ENCODE measurements around the gene PACS1.

The PACS1 gene

DNA sequence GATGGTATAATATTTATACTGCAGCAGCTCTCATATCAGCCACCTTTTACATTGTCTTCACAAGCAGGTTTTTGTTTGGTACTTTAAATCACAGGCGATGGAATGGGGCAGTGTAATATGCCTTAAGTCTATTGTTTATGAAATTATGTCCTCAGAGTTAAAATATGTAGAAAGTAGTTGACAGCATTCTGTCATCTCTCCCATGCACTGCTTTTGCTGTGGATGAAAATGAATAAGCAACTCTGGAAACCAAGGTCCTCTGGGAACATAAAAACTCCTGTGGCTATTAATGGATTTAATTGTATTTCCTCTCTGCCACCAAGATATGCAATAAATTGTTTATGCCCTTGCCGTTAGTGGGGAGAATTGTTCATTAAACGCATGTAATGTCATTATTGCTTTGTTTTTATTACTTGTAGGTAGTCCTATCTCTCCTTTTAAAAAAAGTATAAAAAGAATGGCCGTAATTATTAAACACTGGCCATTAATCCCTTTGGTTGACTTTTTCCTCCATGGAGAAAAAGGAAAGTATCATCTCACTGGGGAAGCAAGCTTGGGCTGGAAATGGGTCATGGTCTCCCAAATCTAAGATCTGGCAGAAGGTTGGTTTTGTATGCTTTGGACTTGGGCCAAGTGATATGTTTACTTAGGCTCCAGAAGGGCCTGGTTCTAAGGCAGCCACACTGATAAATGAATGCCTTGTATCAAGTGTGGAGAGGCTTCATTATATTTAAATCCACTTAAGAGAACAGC, 13.1 kb downstream of the PACS1 start:
- H3K9ac ChIP-seq (ENCODE audit: low read length): no peak overlapping the region
- H3K4me2 ChIP-seq (ENCODE audit: low read length): no peak overlapping the region
- no peaks in the 10 kb centered on the region for H3K9me3 ChIP-seq (ENCODE audit: insufficient read depth, low read length)
- no peak overlapping the region for H3K4me3 ChIP-seq (ENCODE audit: low read length)
- no peaks in the 10 kb centered on the region; the same call in 1 of the 2 replicates for H4K20me1 ChIP-seq (ENCODE audit: insufficient read depth, low read length)
- TF ChIP-seq, protein P1, sequence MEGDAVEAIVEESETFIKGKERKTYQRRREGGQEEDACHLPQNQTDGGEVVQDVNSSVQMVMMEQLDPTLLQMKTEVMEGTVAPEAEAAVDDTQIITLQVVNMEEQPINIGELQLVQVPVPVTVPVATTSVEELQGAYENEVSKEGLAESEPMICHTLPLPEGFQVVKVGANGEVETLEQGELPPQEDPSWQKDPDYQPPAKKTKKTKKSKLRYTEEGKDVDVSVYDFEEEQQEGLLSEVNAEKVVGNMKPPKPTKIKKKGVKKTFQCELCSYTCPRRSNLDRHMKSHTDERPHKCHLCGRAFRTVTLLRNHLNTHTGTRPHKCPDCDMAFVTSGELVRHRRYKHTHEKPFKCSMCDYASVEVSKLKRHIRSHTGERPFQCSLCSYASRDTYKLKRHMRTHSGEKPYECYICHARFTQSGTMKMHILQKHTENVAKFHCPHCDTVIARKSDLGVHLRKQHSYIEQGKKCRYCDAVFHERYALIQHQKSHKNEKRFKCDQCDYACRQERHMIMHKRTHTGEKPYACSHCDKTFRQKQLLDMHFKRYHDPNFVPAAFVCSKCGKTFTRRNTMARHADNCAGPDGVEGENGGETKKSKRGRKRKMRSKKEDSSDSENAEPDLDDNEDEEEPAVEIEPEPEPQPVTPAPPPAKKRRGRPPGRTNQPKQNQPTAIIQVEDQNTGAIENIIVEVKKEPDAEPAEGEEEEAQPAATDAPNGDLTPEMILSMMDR (IDR thresholded peaks at IDR 0.05; ENCODE audit: low read depth, low read length): no peak
- no peak for TF ChIP-seq EZH2phosphoT487 (IDR thresholded peaks at IDR 0.05; ENCODE audit: low read depth)
- H3K4me1 ChIP-seq (ENCODE audit: low read length): peaks cover 12% of the 10 kb centered on the region
- H3K79me2 ChIP-seq (ENCODE audit: low read length): no peaks in the 10 kb centered on the region
- no peaks in the 10 kb centered on the region for H3K36me3 ChIP-seq (replicated peaks; ENCODE audit: low read depth, low read length)
- no peak overlapping the region for H2AFZ ChIP-seq (ENCODE audit: low read depth, low read length)
- no peaks in the 10 kb centered on the region for H3K27me3 ChIP-seq (ENCODE audit: low read depth, low read length)
- H3K27ac ChIP-seq (ENCODE audit: low read length): no peak overlapping the region

DNA sequence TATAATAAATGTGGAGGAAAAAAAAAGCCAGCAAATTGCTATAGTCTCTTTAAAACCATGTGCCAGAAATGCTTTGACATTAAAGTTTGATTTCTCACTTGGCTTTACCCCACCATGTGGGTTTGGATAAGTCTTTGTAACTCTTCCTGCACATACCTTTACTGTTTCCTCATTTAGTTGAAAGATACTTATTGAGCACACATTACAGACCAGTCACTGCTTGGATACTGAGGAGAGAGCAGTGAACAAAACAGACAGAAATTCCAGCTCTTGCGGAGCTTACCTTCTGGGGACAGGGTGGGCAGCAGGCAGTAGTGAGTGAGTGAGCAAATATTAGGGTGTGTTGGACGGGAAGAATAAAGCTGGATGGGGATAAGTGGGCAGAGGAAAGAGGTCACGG, 13.7 kb downstream of the PACS1 start:
- Histone ChIP-seq H3K9ac (ENCODE audit: low read length) (no peak overlapping the region), H2AFZ (ENCODE audit: low read depth, low read length) (no peak overlapping the region), H3K36me3 (replicated peaks; ENCODE audit: low read depth, low read length) (no peaks in the 10 kb centered on the region), H3K27me3 (ENCODE audit: low read depth, low read length) (no peaks in the 10 kb centered on the region), H3K27ac (ENCODE audit: low read length) (no peak overlapping the region), H3K79me2 (ENCODE audit: low read length) (0 out of 2 replicates have a peak, but pooled peaks cover 3% of the 10 kb centered on the region), H3K9me3 (ENCODE audit: insufficient read depth, low read length) (no peaks in the 10 kb centered on the region), H4K20me1 (ENCODE audit: insufficient read depth, low read length) (no peaks in the 10 kb centered on the region; the same call in 1 of the 2 replicates), H3K4me3 (ENCODE audit: low read length) (no peak overlapping the region), H3K4me2 (ENCODE audit: low read length) (no peak overlapping the region), H3K4me1 (ENCODE audit: low read length) (peaks cover 10% of the 10 kb centered on the region)
- TF ChIP-seq, protein P1 (IDR thresholded peaks at IDR 0.05; ENCODE audit: low read depth, low read length): no peak
- TF ChIP-seq EZH2phosphoT487 (IDR thresholded peaks at IDR 0.05; ENCODE audit: low read depth): no peak

DNA sequence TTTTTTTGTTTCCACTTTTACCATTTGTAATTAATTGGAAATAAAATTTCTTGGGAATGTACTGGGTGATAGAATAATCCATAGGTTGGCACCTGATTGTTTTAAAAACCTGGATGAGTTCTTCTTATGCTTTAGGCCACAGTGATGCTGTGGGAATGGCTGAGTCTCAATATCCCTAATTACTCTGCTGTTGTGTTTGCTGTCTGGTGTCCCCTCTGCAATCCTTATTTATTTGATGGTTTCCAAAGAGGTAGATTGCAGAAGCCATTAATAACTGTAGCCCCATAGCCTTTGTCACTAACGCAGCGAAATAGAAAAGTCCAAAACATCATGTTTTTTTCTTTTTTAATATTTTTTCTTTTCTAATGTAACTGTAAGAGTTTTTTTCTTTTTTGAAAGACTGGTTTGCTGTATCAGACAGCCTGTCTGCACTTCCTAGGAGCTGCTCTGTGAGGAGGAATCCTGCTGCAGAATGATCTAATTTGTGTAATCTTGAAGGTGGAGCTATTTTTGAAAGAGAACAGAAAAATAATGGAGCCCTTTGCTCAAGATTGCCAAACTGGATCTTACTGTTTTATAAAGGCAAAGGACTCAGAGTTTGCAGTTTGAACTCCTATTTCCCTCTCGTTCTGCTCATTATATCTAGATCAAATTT, 14.9 kb downstream of the PACS1 start:
- H3K27me3 ChIP-seq (ENCODE audit: low read depth, low read length): no peaks in the 10 kb centered on the region
- H4K20me1 ChIP-seq (ENCODE audit: insufficient read depth, low read length): no peaks in the 10 kb centered on the region; the same call in 1 of the 2 replicates
- H3K9ac ChIP-seq (ENCODE audit: low read length): no peak overlapping the region
- no peak overlapping the region for H3K4me2 ChIP-seq (ENCODE audit: low read length)
- 0 out of 2 replicates have a peak, but pooled peaks cover 3% of the 10 kb centered on the region for H3K79me2 ChIP-seq (ENCODE audit: low read length)
- no peaks in the 10 kb centered on the region for H3K9me3 ChIP-seq (ENCODE audit: insufficient read depth, low read length)
- no peaks in the 10 kb centered on the region for H3K36me3 ChIP-seq (replicated peaks; ENCODE audit: low read depth, low read length)
- no peak overlapping the region for H3K27ac ChIP-seq (ENCODE audit: low read length)
- peaks cover 10% of the 10 kb centered on the region for H3K4me1 ChIP-seq (ENCODE audit: low read length)
- H3K4me3 ChIP-seq (ENCODE audit: low read length): no peak overlapping the region
- no peak overlapping the region for H2AFZ ChIP-seq (ENCODE audit: low read depth, low read length)
- TF ChIP-seq EZH2phosphoT487 (IDR thresholded peaks at IDR 0.05; ENCODE audit: low read depth): no peak
- TF ChIP-seq, protein P1 (IDR thresholded peaks at IDR 0.05; ENCODE audit: low read depth, low read length): no peak

DNA sequence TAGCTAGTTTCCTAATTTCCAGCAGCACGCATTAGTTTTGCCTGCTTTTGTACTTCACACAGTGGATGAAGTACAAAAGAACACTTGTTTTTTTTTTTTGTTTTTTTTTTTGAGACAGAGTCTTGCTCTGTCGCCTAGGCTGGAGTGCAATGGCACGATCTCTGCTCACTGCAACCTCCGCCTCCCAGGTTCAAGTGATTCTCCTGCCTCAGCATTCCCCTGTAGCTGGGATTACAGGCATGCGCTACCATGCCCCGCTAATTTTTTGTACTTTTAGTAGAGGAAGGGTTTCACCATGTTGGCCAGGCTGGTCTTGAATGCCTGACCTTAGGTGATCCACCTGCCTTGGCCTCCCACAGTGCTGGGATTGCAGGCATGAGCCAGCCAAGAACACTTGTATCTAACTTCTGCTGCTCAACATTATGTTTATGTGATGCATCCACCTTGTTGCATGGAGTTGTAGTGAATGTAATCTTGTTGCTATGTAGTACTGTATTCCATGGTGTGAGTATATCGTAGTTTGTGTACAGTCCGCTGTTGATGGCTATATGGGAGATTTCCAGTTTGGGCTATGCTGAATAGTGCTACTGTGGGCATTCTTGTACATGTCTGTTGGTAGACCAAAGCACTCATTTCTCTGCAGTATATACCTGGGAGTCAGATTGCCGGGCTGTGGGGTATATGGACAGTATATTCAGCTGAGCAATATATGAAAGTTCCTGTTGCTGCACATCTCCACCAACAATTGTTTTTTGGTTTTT, 17.3 kb downstream of the PACS1 start:
- Histone ChIP-seq H3K27ac (ENCODE audit: low read length) (no peak overlapping the region), H3K27me3 (ENCODE audit: low read depth, low read length) (no peaks in the 10 kb centered on the region), H3K4me3 (ENCODE audit: low read length) (no peak overlapping the region), H3K4me1 (ENCODE audit: low read length) (no peaks in the 10 kb centered on the region), H3K36me3 (replicated peaks; ENCODE audit: low read depth, low read length) (no peaks in the 10 kb centered on the region), H4K20me1 (ENCODE audit: insufficient read depth, low read length) (no peaks in the 10 kb centered on the region), H3K9ac (ENCODE audit: low read length) (no peak overlapping the region), H3K9me3 (ENCODE audit: insufficient read depth, low read length) (no peaks in the 10 kb centered on the region), H3K4me2 (ENCODE audit: low read length) (no peak overlapping the region), H2AFZ (ENCODE audit: low read depth, low read length) (no peak overlapping the region), H3K79me2 (ENCODE audit: low read length) (0 out of 2 replicates have a peak, but pooled peaks cover 3% of the 10 kb centered on the region)
- no peak for TF ChIP-seq EZH2phosphoT487 (IDR thresholded peaks at IDR 0.05; ENCODE audit: low read depth)
- TF ChIP-seq, protein P1 (IDR thresholded peaks at IDR 0.05; ENCODE audit: low read depth, low read length): no peak
